ENCODE results near the gene SGPL1.
"Not testable (repeated sequence)": the region's sequence is repeated elsewhere in the genome, so short reads cannot be mapped to it uniquely, and the experiment has no call there.

The SGPL1 gene

GRCh38 chr10:70861495-70862197 lies 45.9 kb downstream of the SGPL1 start:
- H3K4me3 ChIP-seq (ENCODE audit: low read depth, low read length); H3K9ac ChIP-seq (ENCODE audit: low read length); H3K27me3 ChIP-seq (ENCODE audit: control insufficient read depth, insufficient read depth, low read length); H3K9me3 ChIP-seq (ENCODE audit: control insufficient read depth, insufficient read depth, low read depth, low read length); H3K27ac ChIP-seq (ENCODE audit: low read depth, low read length); H3K4me1 ChIP-seq (ENCODE audit: control insufficient read depth, insufficient read depth, low read length): not testable (repeated sequence)
- peaks cover 66% of the 10 kb centered on the region for H3K36me3 ChIP-seq (ENCODE audit: control insufficient read depth, insufficient read depth, low read length)

GRCh38 chr10:70863470-70864160 lies 47.9 kb downstream of the SGPL1 start:
- Histone ChIP-seq H3K27me3 (ENCODE audit: control insufficient read depth, insufficient read depth, low read length) (no peaks in the 10 kb centered on the region), H3K4me1 (ENCODE audit: control insufficient read depth, insufficient read depth, low read length) (peaks cover 8% of the 10 kb centered on the region; the same call in 1 of the 2 replicates), H3K9ac (ENCODE audit: low read length) (no peak overlapping the region), H3K9me3 (ENCODE audit: control insufficient read depth, insufficient read depth, low read depth, low read length) (no peaks in the 10 kb centered on the region), H3K27ac (ENCODE audit: low read depth, low read length) (no peak overlapping the region), H3K36me3 (ENCODE audit: control insufficient read depth, insufficient read depth, low read length) (peaks cover 52% of the 10 kb centered on the region), H3K4me3 (ENCODE audit: low read depth, low read length) (no peak overlapping the region)

- Histone ChIP-seq H3K36me3 (ENCODE audit: control insufficient read depth, insufficient read depth, low read length) (peaks cover 49% of the 10 kb centered on the region), H3K27ac (ENCODE audit: low read depth, low read length) (no peak overlapping the region), H3K27me3 (ENCODE audit: control insufficient read depth, insufficient read depth, low read length) (no peaks in the 10 kb centered on the region), H3K4me3 (ENCODE audit: low read depth, low read length) (no peak overlapping the region), H3K4me1 (ENCODE audit: control insufficient read depth, insufficient read depth, low read length) (peaks cover 8% of the 10 kb centered on the region; the same call in 1 of the 2 replicates), H3K9me3 (ENCODE audit: control insufficient read depth, insufficient read depth, low read depth, low read length) (no peaks in the 10 kb centered on the region), H3K9ac (ENCODE audit: low read length) (no peak overlapping the region)
Measured at GRCh38 chr10:70864935-70865334, 49.2 kb downstream of the SGPL1 start.

GRCh38 chr10:70866424-70866823 lies 50.7 kb downstream of the SGPL1 start:
- H3K4me3 ChIP-seq (ENCODE audit: low read depth, low read length): no peak overlapping the region
- H3K4me1 ChIP-seq (ENCODE audit: control insufficient read depth, insufficient read depth, low read length): peaks cover 8% of the 10 kb centered on the region; the same call in 1 of the 2 replicates
- H3K27me3 ChIP-seq (ENCODE audit: control insufficient read depth, insufficient read depth, low read length): no peaks in the 10 kb centered on the region
- no peaks in the 10 kb centered on the region for H3K9me3 ChIP-seq (ENCODE audit: control insufficient read depth, insufficient read depth, low read depth, low read length)
- no peak overlapping the region for H3K27ac ChIP-seq (ENCODE audit: low read depth, low read length)
- H3K36me3 ChIP-seq (ENCODE audit: control insufficient read depth, insufficient read depth, low read length): peaks cover 49% of the 10 kb centered on the region
- H3K9ac ChIP-seq (ENCODE audit: low read length): no peak overlapping the region

GRCh38 chr10:70872291-70872690 lies 56.5 kb downstream of the SGPL1 start:
- no peaks in the 10 kb centered on the region for H3K9me3 ChIP-seq (ENCODE audit: control insufficient read depth, insufficient read depth, low read depth, low read length)
- no peaks in the 10 kb centered on the region for H3K27me3 ChIP-seq (ENCODE audit: control insufficient read depth, insufficient read depth, low read length)
- H3K27ac ChIP-seq (ENCODE audit: low read depth, low read length): no peak overlapping the region
- H3K4me1 ChIP-seq (ENCODE audit: control insufficient read depth, insufficient read depth, low read length): peaks cover 5% of the 10 kb centered on the region
- H3K9ac ChIP-seq (ENCODE audit: low read length): no peak overlapping the region
- H3K36me3 ChIP-seq (ENCODE audit: control insufficient read depth, insufficient read depth, low read length): peaks cover 81% of the 10 kb centered on the region
- H3K4me3 ChIP-seq (ENCODE audit: low read depth, low read length): no peak overlapping the region

GRCh38 chr10:70874061-70874460 lies 58.3 kb downstream of the SGPL1 start:
- H3K27me3 ChIP-seq (ENCODE audit: control insufficient read depth, insufficient read depth, low read length): no peaks in the 10 kb centered on the region
- H3K27ac ChIP-seq (ENCODE audit: low read depth, low read length): no peak overlapping the region
- H3K9me3 ChIP-seq (ENCODE audit: control insufficient read depth, insufficient read depth, low read depth, low read length): no peaks in the 10 kb centered on the region
- H3K4me1 ChIP-seq (ENCODE audit: control insufficient read depth, insufficient read depth, low read length): peaks cover 8% of the 10 kb centered on the region
- H3K36me3 ChIP-seq (ENCODE audit: control insufficient read depth, insufficient read depth, low read length): peaks cover 91% of the 10 kb centered on the region
- no peak overlapping the region for H3K4me3 ChIP-seq (ENCODE audit: low read depth, low read length)
- no peak overlapping the region for H3K9ac ChIP-seq (ENCODE audit: low read length)

GRCh38 chr10:70879207-70879606 lies 63.5 kb downstream of the SGPL1 start:
- Histone ChIP-seq H3K27me3 (ENCODE audit: control insufficient read depth, insufficient read depth, low read length) (no peaks in the 10 kb centered on the region), H3K36me3 (ENCODE audit: control insufficient read depth, insufficient read depth, low read length) (peaks cover 76% of the 10 kb centered on the region), H3K27ac (ENCODE audit: low read depth, low read length) (no peak overlapping the region)

GRCh38 chr10:70880077-70880534 lies 64.4 kb downstream of the SGPL1 start:
- Histone ChIP-seq H3K9ac (ENCODE audit: low read length) (no peak overlapping the region), H3K4me1 (ENCODE audit: control insufficient read depth, insufficient read depth, low read length) (peaks cover 8% of the 10 kb centered on the region), H3K36me3 (ENCODE audit: control insufficient read depth, insufficient read depth, low read length) (peaks cover 77% of the 10 kb centered on the region), H3K27me3 (ENCODE audit: control insufficient read depth, insufficient read depth, low read length) (no peaks in the 10 kb centered on the region), H3K4me3 (ENCODE audit: low read depth, low read length) (no peak overlapping the region), H3K27ac (ENCODE audit: low read depth, low read length) (no peak overlapping the region), H3K9me3 (ENCODE audit: control insufficient read depth, insufficient read depth, low read depth, low read length) (no peaks in the 10 kb centered on the region)

More at GRCh38 chr10:70879207-70879606, 63.5 kb downstream of the SGPL1 start:
- Histone ChIP-seq H3K9me3 (ENCODE audit: control insufficient read depth, insufficient read depth, low read depth, low read length) (no peaks in the 10 kb centered on the region), H3K4me3 (ENCODE audit: low read depth, low read length) (no peak overlapping the region), H3K9ac (ENCODE audit: low read length) (no peak overlapping the region), H3K4me1 (ENCODE audit: control insufficient read depth, insufficient read depth, low read length) (peaks cover 8% of the 10 kb centered on the region)

- H3K4me3 ChIP-seq (ENCODE audit: low read depth, low read length): no peak overlapping the region
Measured at GRCh38 chr10:70884741-70885140, 69.0 kb downstream of the SGPL1 start.

GRCh38 chr10:70885481-70885880 lies 69.7 kb downstream of the SGPL1 start:
- H3K36me3 ChIP-seq (ENCODE audit: control insufficient read depth, insufficient read depth, low read length): peaks cover 37% of the 10 kb centered on the region
- H3K4me3 ChIP-seq (ENCODE audit: low read depth, low read length): no peak overlapping the region
- H3K4me1 ChIP-seq (ENCODE audit: control insufficient read depth, insufficient read depth, low read length): peaks cover 16% of the 10 kb centered on the region
- no peaks in the 10 kb centered on the region for H3K9me3 ChIP-seq (ENCODE audit: control insufficient read depth, insufficient read depth, low read depth, low read length)
- H3K27ac ChIP-seq (ENCODE audit: low read depth, low read length): no peak overlapping the region
- no peaks in the 10 kb centered on the region for H3K27me3 ChIP-seq (ENCODE audit: control insufficient read depth, insufficient read depth, low read length)
- H3K9ac ChIP-seq (ENCODE audit: low read length): no peak overlapping the region

More at GRCh38 chr10:70884741-70885140, 69.0 kb downstream of the SGPL1 start:
- no peaks in the 10 kb centered on the region for H3K27me3 ChIP-seq (ENCODE audit: control insufficient read depth, insufficient read depth, low read length)
- H3K4me1 ChIP-seq (ENCODE audit: control insufficient read depth, insufficient read depth, low read length): peaks cover 14% of the 10 kb centered on the region
- H3K9me3 ChIP-seq (ENCODE audit: control insufficient read depth, insufficient read depth, low read depth, low read length): no peaks in the 10 kb centered on the region
- peaks cover 41% of the 10 kb centered on the region for H3K36me3 ChIP-seq (ENCODE audit: control insufficient read depth, insufficient read depth, low read length)
- H3K9ac ChIP-seq (ENCODE audit: low read length): no peak overlapping the region
- H3K27ac ChIP-seq (ENCODE audit: low read depth, low read length): no peak overlapping the region
